Calu3 (cell line): Measurements from ENCODE around the gene HS6ST2. TPM values are rescaled to one million over a fixed set of nuclear protein-coding genes. Genes with fewer than 3 reads are reported as not detected.

ENCODE experiments used
- BruUV-seq: library from RNA; stranded (reverse); fragments of 400-500 nt; replicated peaks from 2 replicates; lab custom pipeline; 2021; lab: Mats Ljungman, UMichigan
- CTCF ChIA-PET: fragments of 300-600 bp; sonication (Branson Sonifier 250); formaldehyde crosslinking; loops from one replicate; lab custom pipeline; 2022; ENCODE audit warnings: antibody characterized with exemption; lab: Charles Lee
- DNase-seq: peaks from one replicate; pipeline ENCODE4 v3.0.0; 2022
- H3K27ac Mint-ChIP-seq: one replicate; pipeline ENCODE4 v1.8.0; 2022; ENCODE audit warnings: mixed read lengths; ENCODE audit not compliant: unreplicated experiment
- H3K27me3 Mint-ChIP-seq: one replicate; pipeline ENCODE4 v1.8.0; 2022; ENCODE audit warnings: mixed read lengths; ENCODE audit not compliant: unreplicated experiment
- H3K36me3 Mint-ChIP-seq: one replicate; pipeline ENCODE4 v1.8.0; 2022; ENCODE audit warnings: mild to moderate bottlenecking, moderate library complexity, mixed read lengths; ENCODE audit not compliant: insufficient read depth, unreplicated experiment
- H3K4me1 Mint-ChIP-seq: one replicate; pipeline ENCODE4 v1.8.0; 2022; ENCODE audit warnings: mild to moderate bottlenecking, low read depth, mixed read lengths; ENCODE audit not compliant: unreplicated experiment
- H3K4me3 Mint-ChIP-seq: one replicate; pipeline ENCODE4 v1.8.0; 2022; ENCODE audit warnings: mild to moderate bottlenecking, low read depth, moderate library complexity, mixed read lengths; ENCODE audit not compliant: unreplicated experiment
- H3K9me3 Mint-ChIP-seq: one replicate; pipeline ENCODE4 v1.8.0; 2022; ENCODE audit warnings: low read depth, mixed read lengths; ENCODE audit not compliant: unreplicated experiment
- CTCF ChIP-seq: fragments of 200-600 bp; IDR thresholded peaks from one replicate; pipeline ENCODE4 v1.8.0; 2022; ENCODE audit warnings: antibody characterized with exemption; ENCODE audit not compliant: unreplicated experiment
- intact Hi-C: fragments of 100-400 bp; cut with micrococcal nuclease; formaldehyde crosslinking; loops from one replicate; pipeline ENCODE4 v1.10.0; 2022; ENCODE audit not compliant: unreplicated experiment
- total RNA-seq: library from RNA; stranded (reverse); gene quantifications from 2 replicates; pipeline ENCODE4 v1.2.3, GENCODE V29; 2022

The HS6ST2 gene
- total RNA-seq, 1 experiment from 2014 or later = 40.7 TPM

GRCh38 chrX:132774010-132774714, 184.3 kb downstream of the HS6ST2 start:
- no peak for DNase-seq
- BruUV-seq = no TSS peak
- Mint-ChIP-seq H3K36me3 (no peaks in the 10 kb centered on the region), H3K4me1 (no peaks in the 10 kb centered on the region), H3K9me3 (no peaks in the 10 kb centered on the region), H3K27ac (no peak overlapping the region), H3K27me3 (no peaks in the 10 kb centered on the region), H3K4me3 (no peak overlapping the region)
- CTCF ChIA-PET = interaction anchor here (0.8 kb wide), 1 partner anchor 9 kb away, joined by 3 read pairs; no protein-coding TSS in a partner anchor
- intact Hi-C loops = no loop called here
- no peak for TF ChIP-seq CTCF

- no peaks in the 10 kb centered on the region for H3K36me3 Mint-ChIP-seq
- H3K27me3 Mint-ChIP-seq = no peaks in the 10 kb centered on the region
Observed at GRCh38 chrX:132769609-132770008, 188.8 kb downstream of the HS6ST2 start.

GRCh38 chrX:132766452-132766851, 192.0 kb downstream of the HS6ST2 start:
- CTCF ChIA-PET = no interaction called here
- Mint-ChIP-seq H3K4me1 (no peaks in the 10 kb centered on the region), H3K36me3 (no peaks in the 10 kb centered on the region), H3K4me3 (no peak overlapping the region), H3K27me3 (no peaks in the 10 kb centered on the region), H3K27ac (no peak overlapping the region), H3K9me3 (no peaks in the 10 kb centered on the region)
- intact Hi-C loops = no loop called here
- no peak for DNase-seq
- no peak for TF ChIP-seq CTCF
- BruUV-seq = no TSS peak

More at GRCh38 chrX:132769609-132770008, 188.8 kb downstream of the HS6ST2 start:
- no peak for DNase-seq
- Mint-ChIP-seq H3K27ac (no peak overlapping the region), H3K9me3 (no peaks in the 10 kb centered on the region), H3K4me3 (no peak overlapping the region), H3K4me1 (no peaks in the 10 kb centered on the region)
- intact Hi-C loops = no loop called here
- TF ChIP-seq CTCF = no peak
- CTCF ChIA-PET = no interaction called here
- BruUV-seq = no TSS peak

GRCh38 chrX:132763528-132763927, 194.9 kb downstream of the HS6ST2 start:
- intact Hi-C loops = no loop called here
- Mint-ChIP-seq H3K27me3 (no peaks in the 10 kb centered on the region), H3K36me3 (peaks cover 4% of the 10 kb centered on the region), H3K4me1 (no peaks in the 10 kb centered on the region), H3K27ac (no peak overlapping the region), H3K9me3 (no peaks in the 10 kb centered on the region), H3K4me3 (no peak overlapping the region)
- DNase-seq = no peak
- BruUV-seq = no TSS peak
- CTCF ChIA-PET = no interaction called here
- TF ChIP-seq CTCF = no peak
